GM10266 (cell line): ENCODE results near the gene HRCT1.

Source experiments
- DNase-seq: peaks from one replicate; pipeline ENCODE4 v3.0.0; 2012; ENCODE audit errors: extremely low spot score
- TF ChIP-seq, protein P1 (sequence below): IDR thresholded peaks from 2 replicates; pipeline ENCODE4 v1.5.1; 2012; ENCODE audit warnings: mild to moderate bottlenecking, low read depth; ENCODE audit not compliant: control insufficient read depth, insufficient read depth; ENCODE audit errors: missing control alignments

The HRCT1 gene

DNA sequence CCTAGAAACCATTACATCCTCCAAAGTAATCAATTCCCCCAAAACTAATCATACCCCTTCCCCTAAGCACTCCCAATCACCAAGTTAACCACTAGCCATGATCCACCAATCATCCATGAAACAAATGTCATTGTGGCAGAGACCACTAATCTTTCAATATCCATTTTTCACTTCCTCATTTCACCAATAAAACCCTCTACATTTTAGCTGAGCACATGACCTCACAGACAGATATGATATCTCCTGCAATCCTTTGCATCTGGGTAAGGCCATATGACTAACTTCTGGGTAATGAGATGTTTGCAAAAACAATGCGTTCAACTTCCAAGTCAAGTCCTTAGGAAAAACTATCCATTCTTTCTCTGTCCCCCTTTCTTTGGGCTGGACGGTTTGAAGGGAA is 31.2 kb downstream of the HRCT1 start:
- TF ChIP-seq, protein P1, sequence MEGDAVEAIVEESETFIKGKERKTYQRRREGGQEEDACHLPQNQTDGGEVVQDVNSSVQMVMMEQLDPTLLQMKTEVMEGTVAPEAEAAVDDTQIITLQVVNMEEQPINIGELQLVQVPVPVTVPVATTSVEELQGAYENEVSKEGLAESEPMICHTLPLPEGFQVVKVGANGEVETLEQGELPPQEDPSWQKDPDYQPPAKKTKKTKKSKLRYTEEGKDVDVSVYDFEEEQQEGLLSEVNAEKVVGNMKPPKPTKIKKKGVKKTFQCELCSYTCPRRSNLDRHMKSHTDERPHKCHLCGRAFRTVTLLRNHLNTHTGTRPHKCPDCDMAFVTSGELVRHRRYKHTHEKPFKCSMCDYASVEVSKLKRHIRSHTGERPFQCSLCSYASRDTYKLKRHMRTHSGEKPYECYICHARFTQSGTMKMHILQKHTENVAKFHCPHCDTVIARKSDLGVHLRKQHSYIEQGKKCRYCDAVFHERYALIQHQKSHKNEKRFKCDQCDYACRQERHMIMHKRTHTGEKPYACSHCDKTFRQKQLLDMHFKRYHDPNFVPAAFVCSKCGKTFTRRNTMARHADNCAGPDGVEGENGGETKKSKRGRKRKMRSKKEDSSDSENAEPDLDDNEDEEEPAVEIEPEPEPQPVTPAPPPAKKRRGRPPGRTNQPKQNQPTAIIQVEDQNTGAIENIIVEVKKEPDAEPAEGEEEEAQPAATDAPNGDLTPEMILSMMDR = no peak
- DNase-seq = no peak

DNA sequence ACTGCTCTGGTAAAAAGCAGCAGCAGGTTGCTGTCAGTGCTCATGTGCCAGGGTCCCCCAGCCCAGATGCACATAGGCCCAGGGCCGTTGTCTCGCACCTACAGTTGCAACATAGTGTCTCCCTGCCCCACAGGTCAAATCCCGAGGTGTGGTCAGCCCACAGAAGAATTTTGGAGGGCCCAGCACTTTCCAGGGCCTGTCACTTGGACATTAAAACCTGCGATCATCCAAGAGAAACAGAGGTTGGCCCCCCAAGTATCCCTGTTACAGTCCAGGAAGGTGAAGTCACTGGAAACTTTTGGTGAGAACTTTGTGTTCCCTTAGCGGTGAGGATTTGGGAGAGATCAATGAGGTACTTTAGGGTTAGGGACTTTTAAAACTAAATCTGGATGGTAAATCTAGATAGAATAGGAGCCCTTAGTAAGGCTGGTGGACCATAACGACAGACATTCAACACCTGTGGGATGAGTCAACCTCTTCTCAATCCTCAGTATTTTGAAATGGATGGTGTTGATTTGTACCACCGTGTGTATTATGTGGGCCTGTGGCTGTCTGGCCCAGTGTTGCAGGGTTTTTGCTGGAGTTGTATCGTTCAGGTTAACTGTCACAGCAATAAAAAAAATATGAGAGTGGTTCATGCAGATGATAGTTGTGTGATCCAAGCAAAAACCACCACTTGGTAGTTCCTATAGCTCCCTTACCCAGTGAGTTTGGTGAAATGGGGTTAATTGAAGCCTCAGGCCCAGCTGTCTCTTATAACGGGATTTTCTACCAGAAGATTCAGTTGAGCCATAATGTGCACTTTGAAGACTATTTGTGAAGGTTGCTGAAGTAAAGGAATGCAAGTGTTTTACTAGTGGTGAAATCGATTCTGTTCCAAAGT is 32.7 kb downstream of the HRCT1 start:
- no peak for DNase-seq
- TF ChIP-seq, protein P1 = no peak

DNA sequence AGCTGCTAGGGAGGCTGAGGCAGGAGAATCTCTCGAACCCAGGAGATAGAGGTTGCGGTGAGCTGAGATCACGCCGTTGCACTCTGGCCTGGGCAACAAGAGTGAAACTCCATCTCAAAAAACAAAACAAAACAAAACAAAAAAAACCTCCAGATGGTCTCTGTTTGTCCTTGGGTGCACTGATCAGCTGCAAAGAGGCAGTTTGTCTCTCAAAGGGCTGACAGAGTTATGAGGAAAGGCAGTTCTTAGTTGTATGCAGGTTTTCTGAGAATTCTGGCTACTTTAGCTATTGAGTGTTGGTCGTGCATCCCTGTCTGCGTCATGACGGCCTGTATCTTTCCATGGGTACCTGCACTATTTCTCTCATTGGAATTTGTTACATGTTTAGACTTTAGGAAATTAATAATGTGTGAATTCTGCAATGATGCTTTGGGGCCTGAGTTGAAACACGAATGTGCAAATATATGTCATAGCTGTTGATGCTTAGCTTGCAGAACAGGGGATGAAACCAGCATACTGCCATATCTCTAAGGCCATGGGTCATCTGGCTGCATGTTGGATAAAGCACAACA is 33.8 kb downstream of the HRCT1 start:
- TF ChIP-seq, protein P1 = no peak
- no peak for DNase-seq

DNA sequence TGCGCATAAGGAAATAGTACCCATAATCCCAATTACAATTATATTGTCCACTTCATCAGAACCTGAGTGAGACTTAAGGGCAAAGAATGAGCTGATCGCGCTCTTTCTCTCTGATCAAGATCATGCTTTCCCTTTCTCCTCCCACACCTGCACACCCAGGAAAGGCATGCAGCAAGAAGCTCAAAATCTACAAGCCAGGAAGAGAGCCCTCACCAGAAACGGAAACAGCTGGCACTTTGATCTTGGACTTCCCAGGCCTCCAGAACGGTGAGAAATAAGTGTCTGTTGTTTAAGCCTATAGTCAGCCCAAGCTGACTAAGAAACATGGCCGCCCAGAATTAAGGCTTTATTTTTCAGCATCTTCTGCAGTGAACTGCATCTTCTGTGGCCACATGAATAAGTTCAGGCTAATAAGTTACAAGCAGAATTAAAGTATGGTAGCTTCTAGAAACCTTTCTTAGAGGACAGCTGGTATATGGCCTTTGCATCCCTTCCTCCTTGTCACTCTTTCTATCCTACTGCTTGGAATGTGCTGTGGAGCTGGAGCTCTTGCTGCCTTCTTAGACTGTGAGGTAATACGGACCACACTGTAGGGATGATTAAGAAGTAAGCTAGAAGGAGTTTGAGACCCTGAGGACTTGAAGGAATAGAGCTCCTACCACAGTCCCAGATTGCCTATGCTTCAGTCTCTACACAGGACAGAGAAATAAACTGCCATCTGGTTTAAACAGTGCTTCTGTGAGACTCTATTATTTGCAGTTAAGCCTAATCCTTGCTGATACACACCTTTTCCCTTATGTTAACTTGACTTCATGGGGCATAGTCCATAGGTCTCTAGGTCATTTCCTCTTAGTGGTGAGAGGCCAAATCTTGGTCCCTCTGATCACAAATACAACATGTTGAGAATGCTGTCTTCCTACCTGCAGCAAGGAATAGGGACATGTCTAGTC is 34.7 kb downstream of the HRCT1 start:
- TF ChIP-seq, protein P1 = no peak
- DNase-seq = no peak

DNA sequence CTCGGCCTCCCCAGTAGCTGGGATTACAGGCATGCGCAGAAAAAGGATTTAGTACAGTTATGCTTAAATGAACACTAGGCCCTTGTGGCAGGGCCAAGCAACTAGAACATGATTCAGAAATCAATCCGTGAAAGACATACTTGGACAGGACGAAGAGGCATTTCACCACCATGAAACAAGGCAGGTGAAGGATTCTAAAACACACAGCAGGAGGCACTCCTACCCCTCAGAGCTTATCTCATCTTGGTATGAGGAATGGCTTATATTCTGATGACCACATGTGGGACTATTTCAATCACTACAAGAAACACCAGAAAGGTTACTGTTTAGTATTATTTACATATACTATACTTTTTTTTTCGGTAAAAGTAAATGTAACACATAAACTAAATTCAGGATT is 36.3 kb downstream of the HRCT1 start:
- TF ChIP-seq, protein P1 = no peak
- no peak for DNase-seq

DNA sequence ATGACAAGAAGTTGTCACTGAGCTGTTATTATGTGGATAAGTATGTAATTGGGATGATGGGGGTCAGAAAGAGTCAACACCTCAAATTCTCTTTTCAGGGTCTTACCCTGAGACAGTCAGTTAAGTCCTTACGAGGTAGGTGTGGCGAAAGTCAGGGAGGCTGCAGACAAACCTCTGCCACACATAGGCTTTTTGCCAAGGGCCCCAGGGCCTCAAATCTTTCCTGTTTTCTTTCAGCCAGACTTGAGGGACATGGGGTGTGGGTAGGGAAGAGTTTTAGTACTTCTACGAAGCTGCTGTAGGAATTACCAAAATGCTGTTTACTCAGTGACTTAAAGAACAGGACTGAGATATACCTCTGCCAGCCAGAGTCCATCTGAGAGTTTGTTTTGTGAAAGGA is 38.2 kb downstream of the HRCT1 start:
- TF ChIP-seq, protein P1 = no peak
- DNase-seq = no peak
